Tibial artery (tissue), 4 donors: ENCODE data around the gene OR7A5.

Experiments
- DNase-seq, 2 donors: peaks; one replicate each; pipeline ENCODE4 v3.0.0-alpha.2; 2019
- H3K27ac ChIP-seq, 2 donors: fragments of 200-600 bp; sonication (generic) in 1 of 2; 1 replicate in 1 of 2; 2 replicates in 1 of 2; pipeline ENCODE4 v1.5.1; 2018 to 2019; ENCODE audit warnings: mild to moderate bottlenecking in 1 of 2
- H3K27me3 ChIP-seq, 2 donors: fragments of 200-600 bp; sonication (generic) in 1 of 2; one replicate each; pipeline versions ENCODE4 v1.5.1 to v1.6.0; 2016 to 2019
- H3K36me3 ChIP-seq, 3 donors: fragments of 200-600 bp; sonication (generic) in 2 of 3; one replicate each; pipeline ENCODE4 v1.5.1; 2016 to 2019; ENCODE audit warnings: mild to moderate bottlenecking in 2 of 3
- H3K4me1 ChIP-seq, 4 donors: fragments of 200-600 bp; sonication (generic) in 2 of 4; 1 replicate in 3 of 4; 2 replicates in 1 of 4; pipeline ENCODE4 v1.5.1; 2016 to 2019
- H3K4me3 ChIP-seq, 2 donors: fragments of 200-600 bp; sonication (generic) in 1 of 2; 1 replicate in 1 of 2; 2 replicates in 1 of 2; pipeline ENCODE4 v1.5.1; 2018 to 2019; ENCODE audit warnings: mild to moderate bottlenecking in 2 of 2
- H3K9me3 ChIP-seq, 3 donors: fragments of 200-600 bp; sonication (generic) in 1 of 3; one replicate each; pipeline ENCODE4 v1.5.1; 2016 to 2019
- CTCF ChIP-seq, 2 experiments: fragments of 200-600 bp in 1 of 2; fragments of 450-650 bp in 1 of 2; IDR thresholded peaks; one replicate each; pipeline ENCODE4 v1.5.1; 2017 to 2019; ENCODE audit warnings: antibody characterized with exemption in 2 of 2, mild to moderate bottlenecking in 1 of 2, moderate library complexity in 1 of 2
- intact Hi-C: fragments of 100-400 bp; cut with DNase I; formaldehyde crosslinking; loops from one replicate; pipeline ENCODE4 v1.15.0; 2023; ENCODE audit warnings: low total_unique reads

OR7A5 gene

GRCh38 chr19:14818588-14818987 lies 16.4 kb downstream of the OR7A5 start:
- no peak for DNase-seq
- Histone ChIP-seq H3K36me3 (no peaks in the 10 kb centered on the region), H3K27ac (no peak overlapping the region), H3K4me3 (no peak overlapping the region), H3K9me3 (no peaks in the 10 kb centered on the region), H3K27me3 (no peaks in the 10 kb centered on the region), H3K4me1 (no peaks in the 10 kb centered on the region)
- TF ChIP-seq CTCF (IDR thresholded peaks at IDR 0.05), result no peak
- intact Hi-C loops, result no loop called here

GRCh38 chr19:14817052-14817451 lies 17.9 kb downstream of the OR7A5 start:
- intact Hi-C loops, result no loop called here
- H3K4me3 ChIP-seq, result no peak overlapping the region
- H3K4me1 ChIP-seq, result no peaks in the 10 kb centered on the region
- no peaks in the 10 kb centered on the region for H3K36me3 ChIP-seq
- no peak for TF ChIP-seq CTCF (IDR thresholded peaks at IDR 0.05)
- no peak for DNase-seq
- H3K27me3 ChIP-seq, result peaks cover 0 to 3% of the 10 kb centered on the region in 2 donors
- no peak overlapping the region for H3K27ac ChIP-seq
- no peaks in the 10 kb centered on the region for H3K9me3 ChIP-seq

GRCh38 chr19:14814982-14815652 lies 19.9 kb downstream of the OR7A5 start:
- Histone ChIP-seq H3K9me3 (no peaks in the 10 kb centered on the region), H3K27me3 (peaks cover 0 to 18% of the 10 kb centered on the region in 2 donors), H3K27ac (no peak overlapping the region), H3K36me3 (no peaks in the 10 kb centered on the region), H3K4me3 (no peak overlapping the region), H3K4me1 (no peaks in the 10 kb centered on the region)
- no peak for DNase-seq
- intact Hi-C loops, result no loop called here
- TF ChIP-seq CTCF (IDR thresholded peaks at IDR 0.05), result no peak

- Histone ChIP-seq H3K36me3 (no peaks in the 10 kb centered on the region), H3K4me3 (no peak overlapping the region), H3K27me3 (peaks cover 0 to 18% of the 10 kb centered on the region in 2 donors), H3K27ac (no peak overlapping the region), H3K4me1 (no peaks in the 10 kb centered on the region), H3K9me3 (no peaks in the 10 kb centered on the region)
- no peak for TF ChIP-seq CTCF (IDR thresholded peaks at IDR 0.05)
- intact Hi-C loops, result no loop called here
- DNase-seq, result no peak
Observed at GRCh38 chr19:14809272-14810057, 25.5 kb downstream of the OR7A5 start.

GRCh38 chr19:14804765-14805164 lies 30.2 kb downstream of the OR7A5 start:
- no peak for TF ChIP-seq CTCF (IDR thresholded peaks at IDR 0.05)
- Histone ChIP-seq H3K4me1 (no peaks in the 10 kb centered on the region), H3K27ac (no peak overlapping the region), H3K9me3 (no peaks in the 10 kb centered on the region), H3K4me3 (no peak overlapping the region), H3K27me3 (no peaks in the 10 kb centered on the region), H3K36me3 (no peaks in the 10 kb centered on the region)
- no peak for DNase-seq
- intact Hi-C loops, result no loop called here
